Neural progenitor cell (in vitro differentiated cells): ENCODE measurements around the gene TARBP1.

ENCODE experiments used
- CTCF ChIP-seq: fragments of 200-600 bp; sonication (generic); IDR thresholded peaks from 2 replicates; pipeline ENCODE4 v1.5.1; 2017; ENCODE audit warnings: antibody characterized with exemption, mild to moderate bottlenecking
- EZH2 ChIP-seq: fragments of 200-600 bp; sonication (generic); IDR thresholded peaks from 2 replicates; pipeline ENCODE4 v1.6.1; 2017; ENCODE audit warnings: antibody characterized with exemption, mild to moderate bottlenecking, moderate library complexity

GRCh38 chr1:234469376-234469775, 9.6 kb downstream of the TARBP1 start:
- no peak for TF ChIP-seq CTCF
- no peak for TF ChIP-seq EZH2
